GM18858 (cell line): ENCODE measurements around the gene HYAL1.
"Not testable (repeated sequence)": the region's sequence is repeated elsewhere in the genome, so short reads cannot be mapped to it uniquely, and the experiment has no call there.

Experiments
- ATAC-seq: cut with Tn5 transposase; IDR thresholded peaks from one replicate; pipeline ENCODE4 v1.9.1; 2021; ENCODE audit not compliant: unreplicated experiment

The HYAL1 gene

GRCh38 chr3:50275141-50275995 is 28.0 kb downstream of the HYAL1 start:
- ATAC-seq: no peak

- ATAC-seq: no peak
Measured at GRCh38 chr3:50274371-50275104, 28.8 kb downstream of the HYAL1 start.

- no peak for ATAC-seq
Measured at GRCh38 chr3:50273689-50274065, 29.7 kb downstream of the HYAL1 start.

GRCh38 chr3:50272911-50273688 is 30.3 kb downstream of the HYAL1 start:
- peak; percentile 68 for ATAC-seq

GRCh38 chr3:50272538-50272910 is 30.9 kb downstream of the HYAL1 start:
- ATAC-seq: not testable (repeated sequence)

- no peak for ATAC-seq
Measured at GRCh38 chr3:50271314-50271936, 31.9 kb downstream of the HYAL1 start.

GRCh38 chr3:50270422-50271224 is 32.8 kb downstream of the HYAL1 start:
- no peak for ATAC-seq

GRCh38 chr3:50269977-50270413 is 33.4 kb downstream of the HYAL1 start:
- no peak for ATAC-seq

GRCh38 chr3:50269460-50269859 is 33.9 kb downstream of the HYAL1 start:
- ATAC-seq: no peak

- no peak for ATAC-seq
Measured at GRCh38 chr3:50268703-50269451, 34.5 kb downstream of the HYAL1 start, which contains the start of gene SEMA3B. TSS of gene SEMA3B (plus strand) at chr3:50269147. CDS start at chr3:50269241, 94 bp downstream.

GRCh38 chr3:50268276-50268675 is 35.1 kb downstream of the HYAL1 start:
- ATAC-seq: no peak

GRCh38 chr3:50267280-50267913 is 36.0 kb downstream of the HYAL1 start:
- no peak for ATAC-seq

- no peak for ATAC-seq
Measured at GRCh38 chr3:50266836-50267235, 36.5 kb downstream of the HYAL1 start.

- ATAC-seq: no peak
Measured at GRCh38 chr3:50266017-50266416, 37.4 kb downstream of the HYAL1 start.

- ATAC-seq: no peak
Measured at GRCh38 chr3:50265571-50265970, 37.8 kb downstream of the HYAL1 start.

- no peak for ATAC-seq
Measured at GRCh38 chr3:50264964-50265485, 38.3 kb downstream of the HYAL1 start.

GRCh38 chr3:50264383-50264963 is 38.9 kb downstream of the HYAL1 start:
- no peak for ATAC-seq
